A673 (cell line): ENCODE measurements around the gene HNRNPM. TPM values are rescaled to one million over a fixed set of nuclear protein-coding genes. Genes with fewer than 3 reads are reported as not detected.

Source experiments
- BruUV-seq: library from RNA; stranded (reverse); fragments of 400-500 nt; replicated peaks from 2 replicates; lab custom pipeline; 2021; lab: Mats Ljungman, UMichigan
- CTCF ChIA-PET: fragments of 300-600 bp; sonication (Branson Sonifier 250); formaldehyde crosslinking; loops from one replicate; lab custom pipeline; 2022; ENCODE audit warnings: antibody characterized with exemption; lab: Charles Lee
- POLR2A ChIA-PET: fragments of 300-600 bp; sonication (Branson Sonifier 250); formaldehyde crosslinking; loops from one replicate; lab custom pipeline; 2022; ENCODE audit warnings: antibody characterized with exemption; ENCODE audit not compliant: low non-redundant PET; lab: Charles Lee
- DNase-seq: peaks from one replicate; pipeline ENCODE4 v3.0.0-alpha.2; 2015; ENCODE audit warnings: low spot score
- H3K27ac ChIP-seq: fragments of 200-600 bp; sonication (generic); 2 replicates; pipeline ENCODE4 v1.5.1; 2016; ENCODE audit warnings: mixed run types, low read depth, mild to moderate bottlenecking, mixed read lengths, antibody characterized with exemption, low read length; ENCODE audit not compliant: poor library complexity, severe bottlenecking
- H3K27me3 ChIP-seq: fragments of 200-600 bp; sonication (generic); replicated peaks from 2 replicates; pipeline ENCODE4 v1.6.1; 2017; ENCODE audit warnings: mixed run types, low read depth, mild to moderate bottlenecking, mixed read lengths, antibody characterized with exemption, low read length; ENCODE audit not compliant: insufficient read depth, poor library complexity
- H3K36me3 ChIP-seq: fragments of 200-600 bp; sonication (generic); 2 replicates; pipeline ENCODE4 v1.6.1; 2016; ENCODE audit warnings: mixed run types, mild to moderate bottlenecking, mixed read lengths, antibody characterized with exemption, low read length; ENCODE audit not compliant: insufficient read depth, poor library complexity, severe bottlenecking
- H3K4me1 ChIP-seq: fragments of 200-600 bp; sonication (generic); 2 replicates; pipeline ENCODE4 v1.6.1; 2017; ENCODE audit warnings: mixed run types, mild to moderate bottlenecking, mixed read lengths, antibody characterized with exemption, low read length; ENCODE audit not compliant: insufficient read depth, poor library complexity, severe bottlenecking
- H3K4me3 ChIP-seq: fragments of 200-600 bp; sonication (generic); 2 replicates; pipeline ENCODE4 v1.5.1; 2016; ENCODE audit warnings: low read depth, mixed run types, mild to moderate bottlenecking, mixed read lengths, low read length; ENCODE audit not compliant: poor library complexity, severe bottlenecking
- H3K9me3 ChIP-seq: fragments of 200-600 bp; sonication (generic); 2 replicates; pipeline ENCODE4 v1.6.1; 2016; ENCODE audit warnings: mixed run types, low read depth, mild to moderate bottlenecking, mixed read lengths, antibody characterized with exemption, low read length; ENCODE audit not compliant: poor library complexity, severe bottlenecking
- EZH2 ChIP-seq: fragments of 200-600 bp; sonication (generic); IDR thresholded peaks from 2 replicates; pipeline ENCODE4 v1.6.1; 2017; ENCODE audit warnings: borderline replicate concordance, low read depth, mild to moderate bottlenecking, mixed read lengths, antibody characterized with exemption, low read length; ENCODE audit not compliant: poor library complexity, severe bottlenecking
- intact Hi-C: fragments of 100-400 bp; cut with micrococcal nuclease; formaldehyde crosslinking; loops from one replicate; pipeline ENCODE4 v1.10.0; 2022; ENCODE audit not compliant: unreplicated experiment
- total RNA-seq: library from RNA; stranded (reverse); gene quantifications from 2 replicates; pipeline ENCODE4 v1.2.3, GENCODE V29; 2021
- TF ChIP-seq, protein P1 (sequence below): fragments of 300-800, 200-600 bp; sonication (generic); conservative IDR thresholded peaks from 2 replicates; pipeline ENCODE4 v1.5.1; 2017; ENCODE audit warnings: low read depth, mild to moderate bottlenecking, antibody characterized with exemption, low read length, moderate library complexity, mixed read lengths

HNRNPM gene
- total RNA-seq, 1 experiment from 2014 or later: 436 TPM

DNA sequence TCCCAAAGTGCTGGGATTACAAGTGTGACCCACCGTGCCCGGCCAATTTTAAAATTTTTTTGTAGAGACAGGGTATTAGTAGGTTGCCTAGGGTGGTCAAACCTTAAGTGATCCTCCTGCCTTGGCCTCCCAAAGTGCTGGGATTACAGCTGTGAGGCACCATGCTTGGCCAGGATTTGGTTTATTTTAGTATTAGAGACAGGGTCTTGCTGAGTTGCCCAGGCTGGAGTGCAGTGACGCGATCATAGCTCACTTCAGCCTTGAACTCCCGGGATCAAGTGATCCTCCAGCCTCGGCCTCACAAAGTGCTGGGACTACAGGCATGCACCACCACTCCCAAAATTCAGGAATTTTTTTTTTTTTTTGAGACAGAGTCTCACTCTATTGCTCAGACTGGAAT lies 74.6 kb downstream of the HNRNPM start:
- no peaks in the 10 kb centered on the region for H3K36me3 ChIP-seq
- no peak overlapping the region for H3K27ac ChIP-seq
- H3K4me1 ChIP-seq: no peaks in the 10 kb centered on the region
- H3K4me3 ChIP-seq: no peak overlapping the region
- no TSS peak for BruUV-seq
- ChIA-PET CTCF (no interaction called here), POLR2A (no interaction called here)
- no peak for DNase-seq
- intact Hi-C loops: no loop called here
- no peaks in the 10 kb centered on the region for H3K9me3 ChIP-seq
- H3K27me3 ChIP-seq: no peaks in the 10 kb centered on the region
- TF ChIP-seq EZH2: no peak
- TF ChIP-seq, protein P1, sequence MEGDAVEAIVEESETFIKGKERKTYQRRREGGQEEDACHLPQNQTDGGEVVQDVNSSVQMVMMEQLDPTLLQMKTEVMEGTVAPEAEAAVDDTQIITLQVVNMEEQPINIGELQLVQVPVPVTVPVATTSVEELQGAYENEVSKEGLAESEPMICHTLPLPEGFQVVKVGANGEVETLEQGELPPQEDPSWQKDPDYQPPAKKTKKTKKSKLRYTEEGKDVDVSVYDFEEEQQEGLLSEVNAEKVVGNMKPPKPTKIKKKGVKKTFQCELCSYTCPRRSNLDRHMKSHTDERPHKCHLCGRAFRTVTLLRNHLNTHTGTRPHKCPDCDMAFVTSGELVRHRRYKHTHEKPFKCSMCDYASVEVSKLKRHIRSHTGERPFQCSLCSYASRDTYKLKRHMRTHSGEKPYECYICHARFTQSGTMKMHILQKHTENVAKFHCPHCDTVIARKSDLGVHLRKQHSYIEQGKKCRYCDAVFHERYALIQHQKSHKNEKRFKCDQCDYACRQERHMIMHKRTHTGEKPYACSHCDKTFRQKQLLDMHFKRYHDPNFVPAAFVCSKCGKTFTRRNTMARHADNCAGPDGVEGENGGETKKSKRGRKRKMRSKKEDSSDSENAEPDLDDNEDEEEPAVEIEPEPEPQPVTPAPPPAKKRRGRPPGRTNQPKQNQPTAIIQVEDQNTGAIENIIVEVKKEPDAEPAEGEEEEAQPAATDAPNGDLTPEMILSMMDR: no peak

DNA sequence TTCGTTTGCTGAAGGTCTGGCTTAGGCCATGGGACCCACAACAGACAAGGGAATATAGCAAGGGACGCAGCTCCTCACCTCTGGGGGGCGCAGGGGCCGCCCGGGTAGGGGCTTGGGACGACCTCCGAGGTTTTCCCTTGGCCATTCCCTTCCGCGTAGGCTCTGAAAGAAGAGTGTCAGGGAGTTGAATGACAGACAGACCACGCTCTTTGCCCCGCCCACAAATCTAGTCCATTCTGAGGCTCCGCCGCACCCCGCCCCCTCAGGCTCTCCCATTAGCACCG lies 80.6 kb downstream of the HNRNPM start:
- no TSS peak for BruUV-seq
- ChIA-PET CTCF (interaction anchor here (1.4 kb wide), 1 partner anchor 12 kb away, joined by 4 read pairs; the partner anchor contains the start of gene ZNF414), POLR2A (interaction anchor here (1.1 kb wide), 1 partner anchor 11 kb away, joined by 4 read pairs; the partner anchor contains the start of gene ZNF414)
- intact Hi-C loops: loop anchor here (5.0 kb wide), 1 partner anchor 173 kb away; no protein-coding TSS in a partner anchor
- H3K9me3 ChIP-seq: no peaks in the 10 kb centered on the region
- peaks cover 6% of the 10 kb centered on the region for H3K4me1 ChIP-seq
- peak overlapping the region; percentile 48 for H3K27ac ChIP-seq
- TF ChIP-seq EZH2: no peak
- TF ChIP-seq, protein P1: peak; percentile 40
- H3K27me3 ChIP-seq: no peaks in the 10 kb centered on the region
- DNase-seq: no peak
- peak overlapping the region; percentile 37 for H3K4me3 ChIP-seq
- no peaks in the 10 kb centered on the region for H3K36me3 ChIP-seq

DNA sequence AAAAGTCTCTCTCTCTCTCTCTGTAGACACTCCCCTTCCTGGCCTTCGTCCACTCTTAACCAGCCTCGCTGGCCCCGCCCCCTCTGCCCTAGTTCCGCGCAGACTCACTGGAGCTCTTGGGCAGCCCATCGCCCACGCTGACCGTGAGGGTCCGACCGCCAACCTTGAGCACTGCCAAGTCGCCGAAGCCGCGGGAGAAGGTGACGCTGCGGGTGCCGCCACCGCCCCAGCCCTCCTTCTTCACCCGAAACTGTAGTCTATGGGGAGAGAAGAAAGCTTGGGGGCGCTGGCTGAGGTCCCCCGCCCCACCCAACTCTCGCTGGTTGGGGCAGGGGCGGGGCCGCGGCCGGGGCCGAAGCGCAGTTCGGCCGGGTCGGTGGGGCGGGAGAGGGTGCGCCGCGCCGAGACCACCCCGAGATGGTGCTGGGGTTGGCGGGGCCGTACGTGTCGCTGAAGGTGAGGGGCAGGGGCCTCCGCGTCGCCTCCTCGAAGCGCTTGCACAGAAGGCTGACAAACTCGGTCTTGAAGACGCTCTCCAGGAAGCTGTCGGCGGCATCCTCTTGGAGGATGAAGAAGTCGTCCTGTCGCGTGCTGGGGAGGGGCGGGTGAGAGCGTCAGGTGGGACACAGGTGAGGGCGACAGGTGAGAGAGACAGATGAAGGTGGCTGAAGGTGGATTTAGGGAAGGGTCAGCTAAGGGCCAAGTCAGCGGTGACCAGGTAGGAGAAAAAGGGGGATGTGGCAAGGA lies 81.7 kb downstream of the HNRNPM start:
- H3K27ac ChIP-seq: peak overlapping the region; percentile 96
- POLR2A ChIA-PET: interaction anchor here (0.6 to 1.0 kb wide), 2 partner anchors 13 to 21 kb away, joined by 4 to 9 read pairs; partner anchors contain the start of gene ZNF414

More for the DNA sequence above, 81.7 kb downstream of the HNRNPM start:
- H3K4me3 ChIP-seq: peak overlapping the region; percentile 79
- intact Hi-C loops: loop anchor here (5.0 kb wide), 1 partner anchor 174 kb away; no protein-coding TSS in a partner anchor
- TF ChIP-seq, protein P1: no peak
- TF ChIP-seq EZH2: no peak
- H3K4me1 ChIP-seq: peaks cover 6% of the 10 kb centered on the region
- no peaks in the 10 kb centered on the region for H3K36me3 ChIP-seq
- peak; percentile 94 for DNase-seq
- H3K9me3 ChIP-seq: no peaks in the 10 kb centered on the region
- CTCF ChIA-PET: interaction anchor here (0.7 to 1.0 kb wide), 2 partner anchors 73 to 583 kb away, joined by 3 to 4 read pairs; partner anchors contain the start of gene TIMM44
- no TSS peak for BruUV-seq
- H3K27me3 ChIP-seq: no peaks in the 10 kb centered on the region
